ENCODE results near the gene RNASEH2B.

The RNASEH2B gene

GRCh38 chr13:50891206-50891605, 18.4 kb upstream of the RNASEH2B start:
- TF ChIP-seq, protein P1, sequence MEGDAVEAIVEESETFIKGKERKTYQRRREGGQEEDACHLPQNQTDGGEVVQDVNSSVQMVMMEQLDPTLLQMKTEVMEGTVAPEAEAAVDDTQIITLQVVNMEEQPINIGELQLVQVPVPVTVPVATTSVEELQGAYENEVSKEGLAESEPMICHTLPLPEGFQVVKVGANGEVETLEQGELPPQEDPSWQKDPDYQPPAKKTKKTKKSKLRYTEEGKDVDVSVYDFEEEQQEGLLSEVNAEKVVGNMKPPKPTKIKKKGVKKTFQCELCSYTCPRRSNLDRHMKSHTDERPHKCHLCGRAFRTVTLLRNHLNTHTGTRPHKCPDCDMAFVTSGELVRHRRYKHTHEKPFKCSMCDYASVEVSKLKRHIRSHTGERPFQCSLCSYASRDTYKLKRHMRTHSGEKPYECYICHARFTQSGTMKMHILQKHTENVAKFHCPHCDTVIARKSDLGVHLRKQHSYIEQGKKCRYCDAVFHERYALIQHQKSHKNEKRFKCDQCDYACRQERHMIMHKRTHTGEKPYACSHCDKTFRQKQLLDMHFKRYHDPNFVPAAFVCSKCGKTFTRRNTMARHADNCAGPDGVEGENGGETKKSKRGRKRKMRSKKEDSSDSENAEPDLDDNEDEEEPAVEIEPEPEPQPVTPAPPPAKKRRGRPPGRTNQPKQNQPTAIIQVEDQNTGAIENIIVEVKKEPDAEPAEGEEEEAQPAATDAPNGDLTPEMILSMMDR (conservative IDR thresholded peaks at IDR 0.05; ENCODE audit: low read depth, low read length): no peak
- no peak overlapping the region for H3K4me3 ChIP-seq (ENCODE audit: low read length)
- DNase-seq (ENCODE audit: low read depth): no peak

- H3K4me3 ChIP-seq (ENCODE audit: low read length): no peak overlapping the region
- no peak for DNase-seq (ENCODE audit: low read depth)
Measured at GRCh38 chr13:50892210-50892944, 17.2 kb upstream of the RNASEH2B start.

GRCh38 chr13:50893211-50893852, 16.3 kb upstream of the RNASEH2B start:
- no peak overlapping the region for H3K4me3 ChIP-seq (ENCODE audit: low read length)
- DNase-seq (ENCODE audit: low read depth): no peak
- TF ChIP-seq, protein P1 (conservative IDR thresholded peaks at IDR 0.05; ENCODE audit: low read depth, low read length): no peak

More at GRCh38 chr13:50892210-50892944, 17.2 kb upstream of the RNASEH2B start:
- TF ChIP-seq, protein P1 (conservative IDR thresholded peaks at IDR 0.05; ENCODE audit: low read depth, low read length): no peak

DNA sequence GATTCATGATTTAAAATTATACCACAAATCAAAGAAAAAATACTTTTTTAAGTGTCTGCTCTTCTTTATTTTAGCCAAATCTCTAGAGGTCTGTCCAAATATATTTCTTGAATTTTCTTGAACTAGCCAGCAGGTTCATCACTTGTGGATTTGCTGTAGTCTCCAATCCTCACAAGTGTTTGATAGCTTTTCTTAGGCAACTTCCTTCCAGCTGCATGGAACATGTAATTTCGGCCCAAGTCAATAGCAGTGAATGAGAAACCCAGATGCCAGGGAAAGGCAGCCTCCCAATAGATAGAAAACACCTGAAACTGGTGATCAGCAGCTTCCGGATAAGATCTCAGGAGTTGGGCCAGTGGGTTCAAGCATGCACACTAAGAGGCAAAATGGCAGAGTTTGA, 15.6 kb upstream of the RNASEH2B start:
- DNase-seq (ENCODE audit: low read depth): no peak
- no peak overlapping the region for H3K4me3 ChIP-seq (ENCODE audit: low read length)
- TF ChIP-seq, protein P1 (conservative IDR thresholded peaks at IDR 0.05; ENCODE audit: low read depth, low read length): no peak

GRCh38 chr13:50894504-50894903, 15.1 kb upstream of the RNASEH2B start:
- DNase-seq (ENCODE audit: low read depth): no peak
- no peak overlapping the region for H3K4me3 ChIP-seq (ENCODE audit: low read length)
- TF ChIP-seq, protein P1 (conservative IDR thresholded peaks at IDR 0.05; ENCODE audit: low read depth, low read length): no peak

DNA sequence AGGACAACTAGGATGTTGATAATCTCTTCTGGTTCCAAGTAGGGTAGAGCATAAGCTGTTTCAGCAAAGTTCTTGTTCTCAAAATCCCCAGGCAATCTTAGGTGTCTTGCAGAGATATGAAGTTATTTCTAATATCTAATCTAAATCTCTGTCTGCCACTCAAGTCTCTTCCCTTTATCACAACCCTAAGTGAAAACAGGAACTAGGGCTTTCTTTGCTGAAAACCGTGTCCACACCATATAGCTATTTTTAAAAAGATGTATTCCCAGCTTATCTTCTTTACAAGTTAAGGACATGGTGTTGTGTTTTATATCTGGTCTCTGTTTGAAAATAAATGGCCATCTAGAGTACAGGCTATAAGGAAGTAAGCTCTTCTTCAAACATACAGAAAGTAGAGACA, 11.3 kb upstream of the RNASEH2B start:
- H3K4me3 ChIP-seq (ENCODE audit: low read length): no peak overlapping the region
- TF ChIP-seq, protein P1 (conservative IDR thresholded peaks at IDR 0.05; ENCODE audit: low read depth, low read length): no peak
- no peak for DNase-seq (ENCODE audit: low read depth)

DNA sequence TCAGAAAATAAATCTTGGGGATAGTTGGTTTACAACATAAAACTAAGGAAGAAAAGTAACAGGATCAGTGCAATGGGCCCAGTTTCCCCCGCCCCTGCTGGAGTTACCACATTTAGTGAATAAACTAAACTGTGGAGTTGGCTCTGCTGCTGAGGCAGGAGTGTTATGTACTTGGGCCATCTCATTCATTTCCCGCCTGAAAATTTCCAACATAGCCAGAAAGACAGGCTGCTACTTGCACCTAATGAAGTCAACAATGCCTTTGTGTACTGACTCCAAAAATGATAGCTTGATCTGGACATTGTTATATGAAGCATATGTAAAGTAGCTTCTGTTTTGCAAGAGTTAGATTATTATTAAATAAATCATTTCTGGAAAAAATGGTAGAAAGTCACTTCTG, 7.9 kb upstream of the RNASEH2B start:
- TF ChIP-seq, protein P1 (conservative IDR thresholded peaks at IDR 0.05; ENCODE audit: low read depth, low read length): no peak
- H3K4me3 ChIP-seq (ENCODE audit: low read length): no peak overlapping the region
- DNase-seq (ENCODE audit: low read depth): no peak
